ENCODE results near the gene MAK. TPM values are rescaled to one million over a fixed set of nuclear protein-coding genes. Genes with fewer than 3 reads are reported as not detected.
A peak's percentile ranks its signal among the peaks of the same experiment; 100 is the strongest.
"Not testable (repeated sequence)": the region's sequence is repeated elsewhere in the genome, so short reads cannot be mapped to it uniquely, and the experiment has no call there.

Gene MAK
- total and polyA plus RNA-seq, 2 experiments from 2014 or later: 0.35 to 1.6 TPM

GRCh38 chr6:10886691-10887502 lies 48.6 kb upstream of the MAK start, which contains the start of gene SYCP2L (continued):
- TF ChIP-seq REST (IDR thresholded peaks at IDR 0.05; ENCODE audit: unreplicated experiment) (no peak), ETS1 (IDR thresholded peaks at IDR 0.05) (peak; percentile 46; the same call in 1 of the 2 replicates), POLR2AphosphoS5 (IDR thresholded peaks at IDR 0.05; ENCODE audit: low read depth) (peak; percentile 87), STAT1 (IDR thresholded peaks at IDR 0.05; ENCODE audit: unreplicated experiment) (no peak), CTCF (conservative IDR thresholded peaks at IDR 0.05; ENCODE audit: low read depth in 2 of 2) (peak; percentile 66 to 69), ZNF331 (CRISPR knock-in tag; IDR thresholded peaks at IDR 0.05; ENCODE audit: low read depth) (no peak)

GRCh38 chr6:10886365-10886690 lies 48.0 kb upstream of the MAK start:
- H3K27ac ChIP-seq (ENCODE audit: low read depth): peak overlapping the region; percentile 74
- not testable (repeated sequence) for ATAC-seq

More at GRCh38 chr6:10886365-10886690, 48.0 kb upstream of the MAK start:
- not testable (repeated sequence) for H3F3A ChIP-seq (replicated peaks; ENCODE audit: low read depth); DNase-seq (ENCODE audit: low spot score); H3K4me1 Mint-ChIP-seq; H3K27ac Mint-ChIP-seq; H4K20me1 ChIP-seq (replicated peaks; ENCODE audit: insufficient read depth); H3K36me3 Mint-ChIP-seq (ENCODE audit: low read depth); H3K36me3 ChIP-seq (ENCODE audit: insufficient read depth); H3K4me1 ChIP-seq (ENCODE audit: insufficient read depth); H3K9me3 Mint-ChIP-seq; H3K9me2 ChIP-seq (ENCODE audit: insufficient read depth); H3K79me2 ChIP-seq (replicated peaks; ENCODE audit: insufficient read depth)
- peak overlapping the region; percentile 85 for H3K4me3 Mint-ChIP-seq
- H3K4me2 ChIP-seq: peak overlapping the region; percentile 78
- H3K4me3 ChIP-seq: peak overlapping the region; percentile 73
- peaks cover 54% of the 10 kb centered on the region for H3K27me3 Mint-ChIP-seq (ENCODE audit: insufficient read depth, low read depth, poor library complexity)
- peaks cover 47% of the 10 kb centered on the region for H3K27me3 ChIP-seq (ENCODE audit: insufficient read depth)
- peak overlapping the region; percentile 64 for H2AFZ ChIP-seq
